HG02623 (cell line): Measurements from ENCODE around the gene GAB2.

Source experiments
- ATAC-seq: cut with Tn5 transposase; IDR thresholded peaks from one replicate; pipeline ENCODE4 v1.9.1; 2021; ENCODE audit warnings: moderate library complexity; ENCODE audit not compliant: unreplicated experiment

GAB2 gene

GRCh38 chr11:78346799-78347198 is 70.8 kb downstream of the GAB2 start:
- ATAC-seq: no peak

DNA sequence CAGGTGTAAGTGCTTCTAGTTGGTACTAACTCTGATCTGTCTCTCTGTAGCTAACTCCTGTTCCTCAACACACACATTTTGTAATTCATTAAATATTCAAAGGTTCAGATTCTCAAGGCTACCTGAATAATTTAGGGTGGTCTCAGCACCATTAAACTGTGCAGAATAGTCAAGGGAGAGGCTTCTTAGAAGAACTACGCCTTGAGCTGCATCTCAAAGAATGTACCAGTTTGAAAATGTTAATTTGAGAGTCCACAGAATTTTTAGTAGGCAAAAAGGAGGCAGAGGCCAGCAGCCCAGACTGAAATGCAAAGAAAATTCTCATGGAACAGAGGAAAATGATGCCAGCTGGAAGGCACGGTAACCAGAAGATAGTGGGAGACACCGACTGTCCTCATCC is 72.2 kb downstream of the GAB2 start:
- ATAC-seq: no peak

GRCh38 chr11:78344676-78345075 is 72.9 kb downstream of the GAB2 start:
- ATAC-seq: no peak

- no peak for ATAC-seq
Observed at GRCh38 chr11:78344094-78344493, 73.5 kb downstream of the GAB2 start.

- ATAC-seq: no peak
Observed at GRCh38 chr11:78343303-78343702, 74.3 kb downstream of the GAB2 start.

- ATAC-seq: no peak
Observed at GRCh38 chr11:78341841-78342240, 75.8 kb downstream of the GAB2 start.

- no peak for ATAC-seq
Observed at GRCh38 chr11:78340530-78340929, 77.1 kb downstream of the GAB2 start.

DNA sequence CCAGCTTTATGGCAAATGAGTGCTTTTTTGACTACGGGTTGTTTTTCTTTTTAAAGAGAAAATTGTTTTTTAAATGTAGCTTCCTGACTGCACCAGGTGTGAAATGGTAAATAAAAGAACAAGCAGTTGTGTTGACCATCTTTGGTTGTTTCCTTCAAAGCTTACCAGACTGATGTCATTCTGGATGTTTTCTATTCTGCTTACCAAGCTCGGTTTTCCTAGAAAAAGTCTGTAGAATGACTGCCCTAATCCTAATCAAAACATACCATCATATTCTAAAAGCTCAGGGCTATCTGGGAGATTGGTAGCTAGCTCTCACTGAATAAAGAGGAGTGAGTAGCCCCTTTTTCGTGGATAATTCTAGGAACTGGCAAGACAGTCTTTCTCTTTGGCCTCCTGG is 77.7 kb downstream of the GAB2 start:
- ATAC-seq: no peak

DNA sequence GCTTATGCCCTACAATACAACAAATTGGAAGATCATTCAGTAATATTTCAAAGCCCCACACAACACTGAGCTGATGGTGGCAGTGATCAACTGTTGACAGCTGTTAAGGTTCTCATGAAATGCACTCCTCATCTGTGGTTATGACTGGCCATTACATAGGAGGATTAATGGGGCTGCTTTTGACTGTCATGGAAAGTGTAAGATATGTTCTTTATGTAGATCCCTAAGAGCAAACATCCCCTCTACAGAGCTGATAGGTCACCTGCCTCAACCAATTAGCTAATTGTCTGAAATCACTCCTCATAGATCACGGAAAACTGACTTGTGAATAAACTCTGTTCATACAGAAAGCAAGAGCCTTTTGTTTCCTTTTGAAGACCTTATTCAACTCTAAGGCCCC is 78.1 kb downstream of the GAB2 start:
- ATAC-seq: no peak

- ATAC-seq: no peak
Observed at GRCh38 chr11:78338702-78339101, 78.9 kb downstream of the GAB2 start.

DNA sequence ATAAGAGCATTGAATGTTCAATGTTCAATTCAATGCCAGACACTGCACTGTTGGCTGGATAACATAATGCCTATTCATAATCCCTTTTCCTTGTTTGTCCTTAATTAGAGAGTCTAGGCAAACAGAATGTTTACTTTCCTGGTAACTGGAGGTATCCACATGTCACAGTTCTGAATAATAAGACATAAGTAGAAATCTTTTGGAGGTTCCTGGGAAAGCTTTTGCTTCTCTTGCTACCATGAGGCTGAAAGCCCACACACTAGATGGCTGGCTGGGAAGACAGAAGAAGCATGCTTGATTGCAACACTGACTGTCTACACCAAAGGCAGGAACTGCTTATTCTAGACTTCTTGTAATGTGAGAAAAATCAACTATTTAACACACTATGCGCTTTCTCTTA is 79.5 kb downstream of the GAB2 start:
- ATAC-seq: no peak

- ATAC-seq: no peak
Observed at GRCh38 chr11:78337554-78337924, 80.1 kb downstream of the GAB2 start.

DNA sequence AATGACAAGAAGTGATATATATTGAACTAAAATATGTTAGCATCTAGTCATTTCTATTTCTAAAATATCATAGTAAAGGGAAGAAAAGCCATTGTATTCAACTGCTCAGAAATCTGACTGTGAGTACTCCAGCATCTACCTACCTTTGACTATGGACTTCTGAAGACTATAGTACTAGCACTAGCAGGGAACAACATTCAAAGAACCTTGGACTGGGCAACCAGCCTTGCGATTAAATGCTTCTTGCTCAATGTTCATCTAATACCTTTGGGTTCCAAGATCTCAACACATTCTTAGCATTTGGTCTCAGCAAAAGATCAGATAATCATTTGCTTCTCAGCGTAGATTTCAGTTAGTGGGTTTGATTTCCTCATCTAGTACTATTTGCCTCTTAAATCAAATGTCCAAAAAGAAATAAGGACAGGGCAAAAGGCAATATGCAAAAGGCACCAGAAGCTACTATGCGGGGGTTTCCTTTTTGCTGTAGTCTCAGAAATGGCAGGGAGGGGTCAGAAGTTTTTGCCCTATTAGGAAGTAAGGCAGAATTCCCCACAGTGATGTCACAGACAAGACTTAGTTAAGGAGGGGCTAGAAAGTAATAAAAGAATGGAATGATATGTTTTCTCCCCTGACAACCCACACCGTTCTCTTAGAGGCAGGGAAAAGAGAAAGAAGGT is 80.6 kb downstream of the GAB2 start:
- no peak for ATAC-seq

- no peak for ATAC-seq
Observed at GRCh38 chr11:78334109-78334508, 83.5 kb downstream of the GAB2 start.

DNA sequence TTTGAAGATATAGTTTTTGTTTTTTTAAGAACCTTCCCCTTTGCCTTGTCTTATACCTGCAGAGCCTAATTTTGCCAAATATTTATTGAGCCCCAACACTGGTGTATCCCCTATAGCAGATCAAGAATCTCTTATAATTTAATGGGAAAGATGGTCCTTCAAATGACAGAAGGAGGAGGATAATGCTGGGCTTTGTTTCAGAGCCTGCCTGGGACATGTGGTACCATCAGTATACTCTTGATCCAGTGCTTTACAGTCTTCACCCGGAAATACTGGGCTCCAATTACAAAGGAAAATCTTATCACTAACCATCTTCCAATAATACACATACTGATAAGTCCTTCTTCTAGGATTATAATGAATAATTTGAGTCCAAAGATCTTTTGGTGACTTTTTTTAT is 84.7 kb downstream of the GAB2 start:
- no peak for ATAC-seq

- no peak for ATAC-seq
Observed at GRCh38 chr11:78332174-78332866, 85.3 kb downstream of the GAB2 start.

DNA sequence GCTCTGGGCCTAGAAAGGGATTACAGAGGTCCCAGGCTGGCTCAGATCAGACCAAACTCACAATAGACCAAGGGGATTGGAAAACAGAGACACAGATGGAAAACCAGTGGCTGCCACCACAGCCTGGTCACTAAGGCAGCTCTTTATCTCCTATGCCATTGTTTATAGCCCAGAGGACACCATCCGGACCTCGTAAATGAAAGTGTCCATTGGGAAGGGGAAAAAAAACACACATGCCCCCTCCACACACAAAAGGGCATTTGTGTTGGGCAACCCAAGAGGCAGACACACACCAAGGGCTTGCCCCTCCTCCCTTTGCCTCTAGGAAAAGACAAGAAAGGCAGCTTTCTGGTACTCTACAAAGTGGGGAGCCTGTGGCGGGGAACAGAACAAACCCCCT is 85.9 kb downstream of the GAB2 start:
- ATAC-seq: no peak

GRCh38 chr11:78330361-78330760 is 87.3 kb downstream of the GAB2 start:
- ATAC-seq: no peak

DNA sequence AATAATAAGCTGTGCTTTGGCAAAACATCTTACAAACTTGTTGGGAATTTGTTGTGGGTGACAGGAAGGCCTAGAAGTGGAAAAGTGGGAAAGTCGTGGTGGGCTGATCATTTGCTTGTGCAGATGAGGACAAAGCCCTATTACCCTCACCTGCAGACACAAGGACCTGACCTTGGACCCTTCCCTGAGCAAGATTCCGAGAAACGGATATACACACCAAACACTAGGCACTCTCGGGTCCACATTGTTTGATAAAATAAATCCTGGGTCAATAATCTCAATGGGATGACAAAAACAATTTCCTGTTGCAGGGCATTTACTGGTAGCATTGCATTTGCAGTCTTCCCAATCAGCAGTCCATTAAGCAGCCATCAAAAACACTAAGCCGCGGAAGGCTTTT is 89.7 kb downstream of the GAB2 start:
- ATAC-seq: no peak

- no peak for ATAC-seq
Observed at GRCh38 chr11:78325274-78325781, 92.3 kb downstream of the GAB2 start.

GRCh38 chr11:78323363-78323762 is 94.3 kb downstream of the GAB2 start:
- no peak for ATAC-seq

DNA sequence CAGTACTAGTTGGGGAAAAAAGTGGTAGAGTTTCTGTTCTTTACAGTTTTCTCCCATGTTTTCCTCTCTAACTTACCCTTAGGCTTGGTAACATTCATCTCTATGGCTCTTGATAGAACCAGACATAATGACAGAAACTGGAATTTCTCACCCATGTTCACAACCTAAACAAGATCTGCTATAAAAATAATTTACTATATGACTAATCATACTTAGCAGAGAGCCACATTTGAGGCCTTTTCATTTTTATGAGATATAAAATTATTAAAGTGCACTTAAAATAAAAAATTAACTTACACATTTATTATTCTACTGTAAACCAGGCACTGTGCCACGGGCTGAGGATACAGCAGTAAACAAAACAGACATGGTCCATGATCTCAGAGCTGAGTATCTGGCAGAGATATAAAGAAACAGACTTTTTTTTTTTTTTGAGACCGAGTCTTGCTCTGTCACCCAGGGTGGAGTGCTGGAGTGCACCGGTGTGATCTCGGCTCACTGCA is 98.1 kb downstream of the GAB2 start:
- ATAC-seq: no peak
